Measurements from ENCODE around the gene ZNF576.
"Not testable (repeated sequence)": the region's sequence is repeated elsewhere in the genome, so short reads cannot be mapped to it uniquely, and the experiment has no call there.

Gene ZNF576

DNA sequence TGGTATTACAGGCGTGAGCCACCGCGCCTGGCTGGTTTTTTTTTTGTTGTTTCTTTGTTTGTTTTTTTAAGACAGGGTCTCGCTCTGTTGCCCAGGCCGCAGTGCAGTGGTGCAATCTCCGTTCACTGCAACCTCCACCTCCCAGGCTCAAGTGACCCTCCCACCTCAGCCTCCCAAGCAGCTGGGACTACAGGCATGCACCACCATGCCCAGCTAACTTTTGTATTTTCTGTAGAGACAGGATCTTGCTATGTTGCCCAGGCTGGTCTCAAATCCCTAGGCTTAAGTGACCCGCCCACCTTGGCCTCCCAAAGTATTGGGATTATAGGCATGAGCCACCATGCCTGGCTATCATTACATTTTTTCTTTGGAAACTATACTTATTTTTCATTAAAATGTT is 53.9 kb downstream of the ZNF576 start:
- not testable (repeated sequence) for H3K36me3 ChIP-seq (ENCODE audit: control insufficient read depth, insufficient read depth, low read length)

More for the DNA sequence above, 53.9 kb downstream of the ZNF576 start:
- not testable (repeated sequence) for H3K9me3 ChIP-seq (ENCODE audit: control insufficient read depth, insufficient read depth, low read length); H3K4me3 ChIP-seq (ENCODE audit: low read depth, low read length); H3K4me1 ChIP-seq (ENCODE audit: control insufficient read depth, insufficient read depth, low read length); H3K27me3 ChIP-seq (ENCODE audit: control insufficient read depth, insufficient read depth, low read length); H3K9ac ChIP-seq (ENCODE audit: low read depth, low read length)
